ENCODE results near the gene NCOA1. TPM values are rescaled to one million over a fixed set of nuclear protein-coding genes. Genes with fewer than 3 reads are reported as not detected.

NCOA1 gene
- total and polyA plus RNA-seq, 2 experiments from 2014 or later, result 32.5 to 51.7 TPM

GRCh38 chr2:24586955-24587354 lies 95.9 kb downstream of the NCOA1 start:
- H3K27ac ChIP-seq, result no peak overlapping the region
- H3K27me3 ChIP-seq, result no peaks in the 10 kb centered on the region
- H2AFZ ChIP-seq, result no peak overlapping the region
- TF ChIP-seq EZH2 (IDR thresholded peaks at IDR 0.05; ENCODE audit: borderline replicate concordance) (no peak), CTCF (IDR thresholded peaks at IDR 0.05; ENCODE audit: poor library complexity) (no peak), EZH2phosphoT487 (IDR thresholded peaks at IDR 0.05; ENCODE audit: low read depth, severe bottlenecking, unreplicated experiment) (no peak)
- H3K4me3 ChIP-seq, result no peak overlapping the region
- peaks cover 11% of the 10 kb centered on the region for H3K4me1 ChIP-seq (ENCODE audit: insufficient read depth)
- no peaks in the 10 kb centered on the region for H3K36me3 ChIP-seq (replicated peaks; ENCODE audit: insufficient read depth, low read depth)
- no peak overlapping the region for H3K4me2 ChIP-seq
- DNase-seq (ENCODE audit: low spot score), result no peak
- H3K9me2 ChIP-seq (replicated peaks; ENCODE audit: insufficient read depth), result no peaks in the 10 kb centered on the region
- H4K20me1 ChIP-seq (ENCODE audit: insufficient read depth, poor library complexity, severe bottlenecking), result no peaks in the 10 kb centered on the region
- WGBS (ENCODE audit: low lambda C conversion rate, missing lambda C conversion rate), result 78% methylated on average over 3 of the region's 3 CpGs
- H3K79me2 ChIP-seq, result peaks cover 47% of the 10 kb centered on the region
- no peaks in the 10 kb centered on the region for H3K9me3 ChIP-seq (ENCODE audit: low read depth)

GRCh38 chr2:24588294-24588693 lies 97.2 kb downstream of the NCOA1 start:
- DNase-seq (ENCODE audit: low spot score), result peak; percentile 50
- Histone ChIP-seq H3K9me2 (replicated peaks; ENCODE audit: insufficient read depth) (no peaks in the 10 kb centered on the region), H3K9me3 (ENCODE audit: low read depth) (no peaks in the 10 kb centered on the region), H3K4me1 (ENCODE audit: insufficient read depth) (peaks cover 11% of the 10 kb centered on the region), H3K36me3 (replicated peaks; ENCODE audit: insufficient read depth, low read depth) (no peaks in the 10 kb centered on the region), H3K4me3 (no peak overlapping the region), H3K27me3 (no peaks in the 10 kb centered on the region), H4K20me1 (ENCODE audit: insufficient read depth, poor library complexity, severe bottlenecking) (no peaks in the 10 kb centered on the region), H2AFZ (no peak overlapping the region), H3K4me2 (no peak overlapping the region), H3K79me2 (peaks cover 46% of the 10 kb centered on the region), H3K27ac (peak overlapping the region; percentile 76)
- TF ChIP-seq EZH2 (IDR thresholded peaks at IDR 0.05; ENCODE audit: borderline replicate concordance) (no peak), CTCF (IDR thresholded peaks at IDR 0.05; ENCODE audit: poor library complexity) (no peak), EZH2phosphoT487 (IDR thresholded peaks at IDR 0.05; ENCODE audit: low read depth, severe bottlenecking, unreplicated experiment) (no peak)
- 56% methylated on average over 5 of the region's 5 CpGs for WGBS (ENCODE audit: low lambda C conversion rate, missing lambda C conversion rate)

- no peak overlapping the region for H2AFZ ChIP-seq
- H3K36me3 ChIP-seq (replicated peaks; ENCODE audit: insufficient read depth, low read depth), result no peaks in the 10 kb centered on the region
- no peaks in the 10 kb centered on the region for H3K9me3 ChIP-seq (ENCODE audit: low read depth)
- peaks cover 44% of the 10 kb centered on the region for H3K79me2 ChIP-seq
- H3K4me2 ChIP-seq, result no peak overlapping the region
- TF ChIP-seq EZH2 (IDR thresholded peaks at IDR 0.05; ENCODE audit: borderline replicate concordance), result no peak
- TF ChIP-seq CTCF (IDR thresholded peaks at IDR 0.05; ENCODE audit: poor library complexity), result no peak
- no peak for TF ChIP-seq EZH2phosphoT487 (IDR thresholded peaks at IDR 0.05; ENCODE audit: low read depth, severe bottlenecking, unreplicated experiment)
- H4K20me1 ChIP-seq (ENCODE audit: insufficient read depth, poor library complexity, severe bottlenecking), result no peaks in the 10 kb centered on the region
- H3K27ac ChIP-seq, result no peak overlapping the region
- no peak for DNase-seq (ENCODE audit: low spot score)
- H3K9me2 ChIP-seq (replicated peaks; ENCODE audit: insufficient read depth), result no peaks in the 10 kb centered on the region
- H3K4me3 ChIP-seq, result no peak overlapping the region
- H3K27me3 ChIP-seq, result no peaks in the 10 kb centered on the region
- WGBS (ENCODE audit: low lambda C conversion rate, missing lambda C conversion rate), result 91% methylated on average over 3 of the region's 3 CpGs
- peaks cover 11% of the 10 kb centered on the region for H3K4me1 ChIP-seq (ENCODE audit: insufficient read depth)
These were observed 101.5 kb downstream of the NCOA1 start for GRCh38 chr2:24592441-24593100.
